Natural killer cell treated with Interleukin-12 subunit alpha and Interleukin-12 subunit beta and Interleukin-15 and Interleukin-18, amount 100 ng/mL, for 72 hours (primary cell): ENCODE measurements around the gene TAB3. TPM values are rescaled to one million over a fixed set of nuclear protein-coding genes. Genes with fewer than 3 reads are reported as not detected.

Source experiments
- ATAC-seq, 2 donors: fragments of 150-1000 bp; cut with Tn5 transposase in 1 of 2; sonication (Bioruptor Pico), chemical (Tn5 transposase) in 1 of 2; 2 replicates each; pipeline ENCODE4 v1.10.0; 2021
- DNase-seq: peaks from one replicate; pipeline ENCODE4 v3.0.0; 2022; ENCODE audit warnings: low spot score
- H3K27ac Mint-ChIP-seq, 2 donors: 1 replicate in 1 of 2; 2 replicates in 1 of 2; pipeline ENCODE4 v1.8.0; 2022; ENCODE audit warnings: mixed read lengths in 2 of 2, mild to moderate bottlenecking in 1 of 2, moderate library complexity in 1 of 2
- H3K27me3 Mint-ChIP-seq, 2 donors: 1 replicate in 1 of 2; 2 replicates in 1 of 2; pipeline ENCODE4 v1.8.0; 2022; ENCODE audit warnings: mixed read lengths in 2 of 2
- H3K36me3 Mint-ChIP-seq: one replicate; pipeline ENCODE4 v1.8.0; 2022; ENCODE audit warnings: mixed read lengths
- H3K4me1 Mint-ChIP-seq, 2 donors: 1 replicate in 1 of 2; 2 replicates in 1 of 2; pipeline ENCODE4 v1.8.0; 2022; ENCODE audit warnings: low read depth in 2 of 2, mixed read lengths in 2 of 2, mild to moderate bottlenecking in 1 of 2
- H3K4me3 Mint-ChIP-seq: one replicate; pipeline ENCODE4 v1.8.0; 2022; ENCODE audit warnings: mixed read lengths
- H3K9me3 Mint-ChIP-seq: 2 replicates; pipeline ENCODE4 v1.8.0; 2022; ENCODE audit warnings: mixed read lengths
- total RNA-seq, 2 donors: library from RNA; stranded (reverse); gene quantifications; one replicate each; pipeline ENCODE4 v1.2.3, GENCODE V29; 2022

Gene TAB3
- total RNA-seq, 2 donors from 2014 or later: 21.3 to 28.2 TPM

GRCh38 chrX:30793767-30794103, 95.3 kb downstream of the TAB3 start:
- DNase-seq (no peak), ATAC-seq (no peak)
- H3K9me3 Mint-ChIP-seq: peaks cover 52% of the 10 kb centered on the region
- no peaks in the 10 kb centered on the region for H3K27me3 Mint-ChIP-seq
- H3K4me1 Mint-ChIP-seq: no peaks in the 10 kb centered on the region
- H3K4me3 Mint-ChIP-seq: no peak overlapping the region
- H3K36me3 Mint-ChIP-seq: no peaks in the 10 kb centered on the region
- no peak overlapping the region for H3K27ac Mint-ChIP-seq

- no peaks in the 10 kb centered on the region for H3K4me1 Mint-ChIP-seq
- DNase-seq (no peak), ATAC-seq (no peak)
- no peak overlapping the region for H3K27ac Mint-ChIP-seq
- H3K9me3 Mint-ChIP-seq: peaks cover 54% of the 10 kb centered on the region
- H3K27me3 Mint-ChIP-seq: no peaks in the 10 kb centered on the region
- H3K4me3 Mint-ChIP-seq: no peak overlapping the region
- H3K36me3 Mint-ChIP-seq: no peaks in the 10 kb centered on the region
Observed at GRCh38 chrX:30793075-30793766, 95.8 kb downstream of the TAB3 start.

- ATAC-seq (no peak), DNase-seq (no peak)
- Mint-ChIP-seq H3K9me3 (peaks cover 54% of the 10 kb centered on the region), H3K27me3 (no peaks in the 10 kb centered on the region), H3K27ac (no peak overlapping the region), H3K4me3 (no peak overlapping the region), H3K36me3 (no peaks in the 10 kb centered on the region), H3K4me1 (no peaks in the 10 kb centered on the region)
Observed at GRCh38 chrX:30791296-30792278, 97.5 kb downstream of the TAB3 start.

- H3K36me3 Mint-ChIP-seq: no peaks in the 10 kb centered on the region
- ATAC-seq: no peak
Observed at GRCh38 chrX:30787012-30787411, 102.0 kb downstream of the TAB3 start.

GRCh38 chrX:30786374-30786773, 102.7 kb downstream of the TAB3 start:
- Mint-ChIP-seq H3K4me1 (no peaks in the 10 kb centered on the region), H3K4me3 (no peak overlapping the region), H3K9me3 (peaks cover 25% of the 10 kb centered on the region), H3K27me3 (no peaks in the 10 kb centered on the region), H3K36me3 (no peaks in the 10 kb centered on the region), H3K27ac (no peak overlapping the region)
- ATAC-seq (no peak), DNase-seq (no peak)

More at GRCh38 chrX:30787012-30787411, 102.0 kb downstream of the TAB3 start:
- H3K4me3 Mint-ChIP-seq: no peak overlapping the region
- no peaks in the 10 kb centered on the region for H3K4me1 Mint-ChIP-seq
- H3K9me3 Mint-ChIP-seq: peaks cover 31% of the 10 kb centered on the region
- DNase-seq: no peak
- H3K27me3 Mint-ChIP-seq: no peaks in the 10 kb centered on the region
- no peak overlapping the region for H3K27ac Mint-ChIP-seq

- Mint-ChIP-seq H3K4me3 (no peak overlapping the region), H3K27ac (no peak overlapping the region)
- ATAC-seq: peak in 1 of 2 donors; percentile 41
Observed at GRCh38 chrX:30781711-30782444, 107.2 kb downstream of the TAB3 start.

GRCh38 chrX:30779453-30780030, 109.5 kb downstream of the TAB3 start:
- peaks cover 2% of the 10 kb centered on the region for H3K9me3 Mint-ChIP-seq
- DNase-seq: no peak
- H3K36me3 Mint-ChIP-seq: no peaks in the 10 kb centered on the region
- peaks cover 0 to 5% of the 10 kb centered on the region in 2 donors for H3K4me1 Mint-ChIP-seq
- ATAC-seq: peak in 1 of 2 donors; percentile 40
- H3K4me3 Mint-ChIP-seq: no peak overlapping the region
- peaks cover 5 to 19% of the 10 kb centered on the region in 2 donors for H3K27me3 Mint-ChIP-seq
- no peak overlapping the region for H3K27ac Mint-ChIP-seq

More at GRCh38 chrX:30781711-30782444, 107.2 kb downstream of the TAB3 start:
- Mint-ChIP-seq H3K9me3 (no peaks in the 10 kb centered on the region), H3K27me3 (peaks cover 5 to 19% of the 10 kb centered on the region in 2 donors), H3K4me1 (peaks cover 0 to 5% of the 10 kb centered on the region in 2 donors), H3K36me3 (no peaks in the 10 kb centered on the region)
- DNase-seq: no peak

GRCh38 chrX:30777575-30777974, 111.5 kb downstream of the TAB3 start:
- DNase-seq (no peak), ATAC-seq (no peak)
- H3K27ac Mint-ChIP-seq: no peak overlapping the region
- H3K4me3 Mint-ChIP-seq: no peak overlapping the region
- H3K36me3 Mint-ChIP-seq: no peaks in the 10 kb centered on the region
- peaks cover 2% of the 10 kb centered on the region for H3K9me3 Mint-ChIP-seq
- peaks cover 5 to 19% of the 10 kb centered on the region in 2 donors for H3K27me3 Mint-ChIP-seq
- H3K4me1 Mint-ChIP-seq: peaks cover 0 to 5% of the 10 kb centered on the region in 2 donors

Other genes starting within 250 kb of the TAB3 start
- gene GK, start 235.8 kb downstream of the TAB3 start, total RNA-seq: 10 to 100 TPM; 28.7 to 58.9 TPM
- gene FTHL17, start 182.8 kb upstream of the TAB3 start, total RNA-seq: not detected